Psoas muscle (tissue), 8 donors: ENCODE data around the gene VAV2. TPM values are rescaled to one million over a fixed set of nuclear protein-coding genes. Genes with fewer than 3 reads are reported as not detected.
"Not testable (repeated sequence)": the region's sequence is repeated elsewhere in the genome, so short reads cannot be mapped to it uniquely, and the experiment has no call there.

Experiments
- ATAC-seq, 4 donors: fragments of 200-7000 bp; cut with Tn5 transposase; one replicate each; pipeline ENCODE4 v1.9.1; 2020; ENCODE audit warnings: moderate library complexity in 3 of 4, mild to moderate bottlenecking in 2 of 4
- DNase-seq, 2 donors: peaks; one replicate each; pipeline ENCODE4 v3.0.0-alpha.2; 2020
- H3K27ac ChIP-seq: fragments of 200-600 bp; one replicate; pipeline ENCODE4 v1.8.0; 2022
- H3K27me3 ChIP-seq, 3 donors: fragments of 200-600 bp in 1 of 3; one replicate each; pipeline versions ENCODE4 v1.6.1 to v1.8.0; 2013 to 2022; ENCODE audit warnings: low read length in 2 of 3, mild to moderate bottlenecking in 2 of 3, moderate library complexity in 1 of 3; ENCODE audit not compliant: insufficient read depth in 3 of 3
- H3K36me3 ChIP-seq, 2 donors: fragments of 200-600 bp in 1 of 2; one replicate each; pipeline versions ENCODE4 v1.6.1 to v1.8.0; 2013 to 2022; ENCODE audit warnings: low read depth in 1 of 2, mild to moderate bottlenecking in 1 of 2, moderate library complexity in 1 of 2; ENCODE audit not compliant: insufficient read depth in 1 of 2
- H3K4me1 ChIP-seq: fragments of 200-600 bp; one replicate; pipeline ENCODE4 v1.8.0; 2022
- H3K4me3 ChIP-seq: fragments of 200-600 bp; one replicate; pipeline ENCODE4 v1.8.0; 2022; ENCODE audit warnings: mild to moderate bottlenecking
- H3K9me3 ChIP-seq: fragments of 200-600 bp; one replicate; pipeline ENCODE4 v1.8.0; 2022
- WGBS, 3 donors: extraction: QIAGEN DNeasy Blood & Tissue Kit; methylation state at CpG; one replicate each; pipeline versions ENCODE4 v1.1.6 to v1.1.7; 2013; 5-methylcytosine and 5-hydroxymethylcytosine counted together
- intact Hi-C, 2 donors: fragments of 100-400 bp; cut with DNase I; formaldehyde crosslinking; loops; one replicate each; pipeline versions ENCODE4 v1.11.0 to v1.14.2; 2022
- polyA plus RNA-seq, 3 donors: library from polyadenylated mRNA; stranded (reverse); fragments of 200-250 nt; gene quantifications; one replicate each; pipeline ENCODE4 v1.2.3, GENCODE V29; 2013
- total RNA-seq, 4 donors: library from RNA; stranded (reverse); fragmentation: NEBNext Ultra II Directional in 2 of 4; extraction: Animal tissue kit (Norgen Biotek cat#: 25700) in 2 of 4; gene quantifications; one replicate each; pipeline versions ENCODE4 v1.2.1 to v1.2.4, GENCODE V29; 2021 to 2023
- TF ChIP-seq, protein P1 (sequence below): fragments of 200-600 bp; IDR thresholded peaks from one replicate; pipeline ENCODE4 v1.8.0; 2022; ENCODE audit warnings: antibody characterized with exemption
- donor health status: healthy with polysubstance abuse.
- donor health status: DM: no; HTN: no; CAD: no; lungs with moderate emphysema.
- donor health status: Bipolar disorder and iron deficiency.
- donor health status: healthy.
- donor health status: DM: yes; HTN: yes; CAD: no.
- donor health status: DM: no; HTN: no; CAD: no.
- donor health status: DM: no; HTN: no; CAD: no.
- donor health status: DM: yes; HTN: yes; CAD: no.

Gene VAV2
- total and polyA plus RNA-seq, 7 donors, result 0.70 to 2.9 (median 1.4) TPM

- Histone ChIP-seq H3K4me1 (no peaks in the 10 kb centered on the region), H3K27ac (no peak overlapping the region), H3K9me3 (no peaks in the 10 kb centered on the region), H3K36me3 (no peaks in the 10 kb centered on the region), H3K4me3 (no peak overlapping the region), H3K27me3 (peaks cover 0 to 62% (median 4%) of the 10 kb centered on the region in 3 donors)
- intact Hi-C loops, result no loop called here
- DNase-seq, result no peak
- TF ChIP-seq, protein P1, sequence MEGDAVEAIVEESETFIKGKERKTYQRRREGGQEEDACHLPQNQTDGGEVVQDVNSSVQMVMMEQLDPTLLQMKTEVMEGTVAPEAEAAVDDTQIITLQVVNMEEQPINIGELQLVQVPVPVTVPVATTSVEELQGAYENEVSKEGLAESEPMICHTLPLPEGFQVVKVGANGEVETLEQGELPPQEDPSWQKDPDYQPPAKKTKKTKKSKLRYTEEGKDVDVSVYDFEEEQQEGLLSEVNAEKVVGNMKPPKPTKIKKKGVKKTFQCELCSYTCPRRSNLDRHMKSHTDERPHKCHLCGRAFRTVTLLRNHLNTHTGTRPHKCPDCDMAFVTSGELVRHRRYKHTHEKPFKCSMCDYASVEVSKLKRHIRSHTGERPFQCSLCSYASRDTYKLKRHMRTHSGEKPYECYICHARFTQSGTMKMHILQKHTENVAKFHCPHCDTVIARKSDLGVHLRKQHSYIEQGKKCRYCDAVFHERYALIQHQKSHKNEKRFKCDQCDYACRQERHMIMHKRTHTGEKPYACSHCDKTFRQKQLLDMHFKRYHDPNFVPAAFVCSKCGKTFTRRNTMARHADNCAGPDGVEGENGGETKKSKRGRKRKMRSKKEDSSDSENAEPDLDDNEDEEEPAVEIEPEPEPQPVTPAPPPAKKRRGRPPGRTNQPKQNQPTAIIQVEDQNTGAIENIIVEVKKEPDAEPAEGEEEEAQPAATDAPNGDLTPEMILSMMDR, result no peak
- no peak for ATAC-seq
- WGBS, 3 donors, result 85 to 91% (median 87%) methylated on average over 9 of the region's 9 CpGs
These were observed 241.0 kb downstream of the VAV2 start for GRCh38 chr9:133750982-133751649.

- ATAC-seq (no peak), DNase-seq (no peak)
- H3K4me3 ChIP-seq, result no peak overlapping the region
- TF ChIP-seq, protein P1, result no peak
- intact Hi-C loops, result no loop called here
- peaks cover 0 to 34% (median 2%) of the 10 kb centered on the region in 3 donors for H3K27me3 ChIP-seq
- H3K27ac ChIP-seq, result no peak overlapping the region
- H3K4me1 ChIP-seq, result no peaks in the 10 kb centered on the region
- H3K36me3 ChIP-seq, result no peaks in the 10 kb centered on the region
- no peaks in the 10 kb centered on the region for H3K9me3 ChIP-seq
These were observed 244.8 kb downstream of the VAV2 start for GRCh38 chr9:133747309-133747708.

GRCh38 chr9:133744528-133744927 is 247.6 kb downstream of the VAV2 start:
- H3K4me3 ChIP-seq, H3K36me3 ChIP-seq, H3K4me1 ChIP-seq, H3K27ac ChIP-seq, ATAC-seq, H3K27me3 ChIP-seq, H3K9me3 ChIP-seq, DNase-seq: not testable (repeated sequence)
- 90 to 93% (median 91%) methylated on average over 10 to 28 of the region's 31 CpGs for WGBS, 3 donors
- intact Hi-C loops, result loop anchor here in 1 of 2 donors (5.0 kb wide), 1 partner anchor 212 kb away; the partner anchor contains the start of gene ADAMTSL2

GRCh38 chr9:133742849-133743444 is 249.2 kb downstream of the VAV2 start:
- TF ChIP-seq, protein P1, result peak; percentile 96
- Histone ChIP-seq H3K4me3 (no peak overlapping the region), H3K27me3 (no peaks in the 10 kb centered on the region), H3K4me1 (no peaks in the 10 kb centered on the region), H3K36me3 (no peaks in the 10 kb centered on the region), H3K27ac (no peak overlapping the region), H3K9me3 (no peaks in the 10 kb centered on the region)
- intact Hi-C loops, result loop anchor here in 1 of 2 donors (5.0 kb wide), 1 partner anchor 211 kb away; the partner anchor contains the start of gene ADAMTSL2
- ATAC-seq (peak; percentile 60 to 83 (median 80)), DNase-seq (peak; percentile 68 to 78)
- 16 to 20% (median 19%) methylated on average over 8 of the region's 8 CpGs for WGBS, 3 donors

- Histone ChIP-seq H3K27ac (no peak overlapping the region), H3K4me3 (no peak overlapping the region), H3K27me3 (no peaks in the 10 kb centered on the region), H3K36me3 (no peaks in the 10 kb centered on the region), H3K9me3 (no peaks in the 10 kb centered on the region), H3K4me1 (no peaks in the 10 kb centered on the region)
- no peak for DNase-seq
- TF ChIP-seq, protein P1, result no peak
- intact Hi-C loops, result loop anchor here in 1 of 2 donors (5.0 kb wide), 1 partner anchor 210 kb away; the partner anchor contains the start of gene ADAMTSL2
- whole genome bisulfite sequencing, 3 donors, result 84 to 89% (median 89%) methylated on average over 7 of the region's 7 CpGs
- no peak for ATAC-seq
These were observed 249.9 kb downstream of the VAV2 start for GRCh38 chr9:133742251-133742650.
